Spleen (tissue), 11 donors: Measurements from ENCODE around the gene CDCA8. TPM values are rescaled to one million over a fixed set of nuclear protein-coding genes. Genes with fewer than 3 reads are reported as not detected.

Experiments
- DNase-seq: peaks from one replicate; pipeline ENCODE4 v3.0.0-alpha.2; 2020
- H3K27ac ChIP-seq, 8 donors: fragments of 200-600 bp; sonication (generic) in 7 of 8; 1 replicate in 4 of 8; 2 replicates in 4 of 8; pipeline versions ENCODE4 v1.5.0 to v1.8.0; 2016 to 2021; ENCODE audit warnings: inconsistent platforms in 4 of 8, mild to moderate bottlenecking in 4 of 8, moderate library complexity in 1 of 8
- H3K27me3 ChIP-seq, 7 donors: fragments of 200-600 bp; sonication (generic) in 6 of 7; replicated peaks in 1 of 7; 1 replicate in 4 of 7; 2 replicates in 3 of 7; pipeline versions ENCODE4 v1.5.0 to v1.8.0; 2016 to 2021; ENCODE audit warnings: inconsistent platforms in 3 of 7, mild to moderate bottlenecking in 1 of 7
- H3K36me3 ChIP-seq, 6 donors: fragments of 200-600 bp; sonication (generic) in 5 of 6; 1 replicate in 4 of 6; 2 replicates in 2 of 6; pipeline versions ENCODE4 v1.5.0 to v1.8.0; 2016 to 2021; ENCODE audit warnings: inconsistent platforms in 2 of 6
- H3K4me1 ChIP-seq, 6 donors: fragments of 200-600 bp; sonication (generic) in 5 of 6; 1 replicate in 3 of 6; 2 replicates in 3 of 6; pipeline versions ENCODE4 v1.5.0 to v1.8.0; 2016 to 2021; ENCODE audit warnings: inconsistent platforms in 3 of 6
- H3K4me3 ChIP-seq, 8 donors: fragments of 200-600 bp; sonication (generic) in 7 of 8; 1 replicate in 4 of 8; 2 replicates in 4 of 8; pipeline versions ENCODE4 v1.5.0 to v1.8.0; 2016 to 2021; ENCODE audit warnings: inconsistent platforms in 4 of 8, mild to moderate bottlenecking in 4 of 8, moderate library complexity in 2 of 8
- H3K9me3 ChIP-seq, 8 donors: fragments of 200-600 bp; sonication (generic) in 7 of 8; 1 replicate in 4 of 8; 2 replicates in 4 of 8; pipeline versions ENCODE4 v1.5.0 to v1.8.0; 2016 to 2021; ENCODE audit warnings: inconsistent platforms in 4 of 8
- CTCF ChIP-seq, 11 experiments: fragments of 200-600 bp in 7 of 11; fragments of 450-650 bp in 4 of 11; sonication (generic) in 4 of 11; IDR thresholded peaks in 8 of 11; conservative IDR thresholded peaks in 3 of 11; 1 replicate in 7 of 11; 2 replicates in 4 of 11; pipeline versions ENCODE4 v1.4.0 to v1.8.0; 2016 to 2021; ENCODE audit warnings: antibody characterized with exemption in 11 of 11, inconsistent platforms in 4 of 11, mild to moderate bottlenecking in 1 of 11
- POLR2A ChIP-seq, 3 donors: fragments of 450-650 bp; IDR thresholded peaks; one replicate each; pipeline ENCODE4 v1.5.1; 2017; ENCODE audit warnings: antibody characterized with exemption in 3 of 3, mild to moderate bottlenecking in 1 of 3
- POLR2AphosphoS5 ChIP-seq, 3 donors: sonication (generic); formaldehyde crosslinking; IDR thresholded peaks; one replicate each; pipeline ENCODE4 v1.5.1; 2017; ENCODE audit warnings: antibody characterized with exemption in 3 of 3
- WGBS, 5 donors: extraction: QIAGEN DNeasy Blood & Tissue Kit in 3 of 5; methylation state at CpG; one replicate each; pipeline versions ENCODE4 v1.1.5 to v1.1.7; 2013 to 2018; 5-methylcytosine and 5-hydroxymethylcytosine counted together
- intact Hi-C: fragments of 100-400 bp; cut with DNase I; formaldehyde crosslinking; loops from one replicate; pipeline ENCODE4 v1.15.0; 2023; ENCODE audit warnings: low total_unique reads
- polyA plus RNA-seq, 3 donors: library from polyadenylated mRNA; stranded (reverse); fragments of 200-250 nt; gene quantifications; one replicate each; pipeline ENCODE4 v1.2.1, GENCODE V29; 2013
- total RNA-seq, 7 donors: library from RNA; depleted of rRNA in 3 of 7; stranded (reverse); fragments of >200 nt in 3 of 7; fragmentation: NEBNext Ultra II Directional in 4 of 7; extraction: Animal tissue kit (Norgen Biotek cat#: 25700) in 4 of 7; gene quantifications; one replicate each; pipeline versions ENCODE4 v1.1.0 to v1.2.1, GENCODE V29; 2016 to 2021
- donor health status: healthy with polysubstance abuse.
- donor health status: DM: no; HTN: no; CAD: no; lungs with moderate emphysema.
- donor health status: DM: no; HTN: no; CAD: no.
- donor health status: Bipolar disorder and iron deficiency.
- donor health status: healthy.
- donor health status: DM: no; HTN: no; CAD: no.
- donor health status: DM: yes; HTN: yes; CAD: no.

The CDCA8 gene
- total and polyA plus RNA-seq, 10 donors: 1.2 to 8.2 (median 4.1) TPM

- no peak overlapping the region for H3K27ac ChIP-seq
- intact Hi-C loops: no loop called here
- H3K4me1 ChIP-seq: no peaks in the 10 kb centered on the region
- no peak overlapping the region for H3K4me3 ChIP-seq
- no peaks in the 10 kb centered on the region for H3K9me3 ChIP-seq
- TF ChIP-seq POLR2AphosphoS5 (IDR thresholded peaks at IDR 0.05) (no peak), CTCF (IDR thresholded peaks at IDR 0.05 in 8 of 11, conservative IDR thresholded peaks at IDR 0.05 in 3 of 11) (no peak), POLR2A (IDR thresholded peaks at IDR 0.05) (no peak)
- no peaks in the 10 kb centered on the region for H3K36me3 ChIP-seq
- DNase-seq: peak; percentile 8
- H3K27me3 ChIP-seq: peaks cover 0 to 34% (median 0%) of the 10 kb centered on the region in 7 donors
- 79 to 89% (median 87%) methylated on average over 11 of the region's 11 CpGs for WGBS, 5 donors
Measured at GRCh38 chr1:37666241-37666867, 26.0 kb upstream of the CDCA8 start.

GRCh38 chr1:37667023-37667671, 25.2 kb upstream of the CDCA8 start:
- intact Hi-C loops: no loop called here
- TF ChIP-seq POLR2AphosphoS5 (IDR thresholded peaks at IDR 0.05) (no peak), POLR2A (IDR thresholded peaks at IDR 0.05) (no peak), CTCF (IDR thresholded peaks at IDR 0.05 in 8 of 11, conservative IDR thresholded peaks at IDR 0.05 in 3 of 11) (no peak)
- Histone ChIP-seq H3K4me1 (no peaks in the 10 kb centered on the region), H3K9me3 (no peaks in the 10 kb centered on the region), H3K27me3 (peaks cover 0 to 38% (median 0%) of the 10 kb centered on the region in 7 donors), H3K4me3 (no peak overlapping the region), H3K36me3 (no peaks in the 10 kb centered on the region), H3K27ac (no peak overlapping the region)
- DNase-seq: peak; percentile 64
- 74 to 91% (median 82%) methylated on average over 15 to 17 of the region's 17 CpGs for WGBS, 5 donors

- H3K27ac ChIP-seq: no peak overlapping the region
- intact Hi-C loops: no loop called here
- H3K4me3 ChIP-seq: no peak overlapping the region
- no peaks in the 10 kb centered on the region for H3K36me3 ChIP-seq
- no peak for TF ChIP-seq CTCF (IDR thresholded peaks at IDR 0.05 in 8 of 11, conservative IDR thresholded peaks at IDR 0.05 in 3 of 11)
- no peak for TF ChIP-seq POLR2AphosphoS5 (IDR thresholded peaks at IDR 0.05)
- TF ChIP-seq POLR2A (IDR thresholded peaks at IDR 0.05): no peak
- WGBS, 5 donors: 75 to 84% (median 81%) methylated on average over 2 of the region's 2 CpGs
- H3K27me3 ChIP-seq: peaks cover 0 to 46% (median 0%) of the 10 kb centered on the region in 7 donors
- DNase-seq: peak; percentile 24
- H3K4me1 ChIP-seq: peaks cover 0 to 12% (median 0%) of the 10 kb centered on the region in 6 donors
- no peaks in the 10 kb centered on the region for H3K9me3 ChIP-seq
Measured at GRCh38 chr1:37670133-37670532, 22.2 kb upstream of the CDCA8 start.

- Histone ChIP-seq H3K9me3 (no peaks in the 10 kb centered on the region), H3K27ac (no peak overlapping the region), H3K27me3 (peaks cover 0 to 46% (median 0%) of the 10 kb centered on the region in 7 donors), H3K4me3 (no peak overlapping the region), H3K4me1 (peaks cover 0 to 23% (median 0%) of the 10 kb centered on the region in 6 donors), H3K36me3 (no peaks in the 10 kb centered on the region)
- DNase-seq: peak; percentile 5
- WGBS, 5 donors: 76 to 86% (median 80%) methylated on average over 6 of the region's 6 CpGs
- no peak for TF ChIP-seq POLR2A (IDR thresholded peaks at IDR 0.05)
- no peak for TF ChIP-seq CTCF (IDR thresholded peaks at IDR 0.05 in 8 of 11, conservative IDR thresholded peaks at IDR 0.05 in 3 of 11)
- no peak for TF ChIP-seq POLR2AphosphoS5 (IDR thresholded peaks at IDR 0.05)
- intact Hi-C loops: no loop called here
Measured at GRCh38 chr1:37671261-37671660, 21.1 kb upstream of the CDCA8 start.
